Measurements from ENCODE around the gene MAST2. TPM values are rescaled to one million over a fixed set of nuclear protein-coding genes. Genes with fewer than 3 reads are reported as not detected.

The MAST2 gene
- total RNA-seq, 4 donors from 2014 or later, result 44.9 to 78.3 (median 68.5) TPM

DNA sequence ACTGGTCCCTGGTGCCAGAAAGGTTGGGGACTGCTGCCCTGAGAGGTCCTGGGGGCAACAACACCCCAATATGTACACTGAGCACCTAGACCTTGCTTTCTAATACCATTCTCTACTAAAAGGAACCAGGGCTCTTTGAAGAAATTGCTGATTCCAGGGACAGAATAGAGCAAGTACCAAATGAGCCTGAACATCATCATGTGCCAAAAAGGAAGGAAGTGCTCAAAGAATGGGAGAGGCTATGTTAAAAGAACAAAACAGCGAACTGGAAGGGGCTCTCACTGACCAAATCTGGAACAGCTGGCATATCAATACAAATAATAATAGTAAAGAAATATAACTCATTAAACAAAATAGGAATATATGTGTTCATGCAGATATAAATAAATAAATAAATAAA lies 278.2 kb downstream of the MAST2 start:
- no peak for DNase-seq (ENCODE audit: extremely low spot score)
- Histone ChIP-seq H3K36me3 (peaks cover 0 to 32% (median 3%) of the 10 kb centered on the region in 4 donors), H3K27ac (replicated peaks in 1 of 4) (no peak overlapping the region), H3K27me3 (no peaks in the 10 kb centered on the region), H3K9me3 (no peaks in the 10 kb centered on the region), H3K4me1 (peaks cover 0 to 7% (median 4%) of the 10 kb centered on the region in 4 donors), H3K4me3 (no peak overlapping the region)
- no peak for TF ChIP-seq EP300 (IDR thresholded peaks at IDR 0.05)
- TF ChIP-seq, protein P1, sequence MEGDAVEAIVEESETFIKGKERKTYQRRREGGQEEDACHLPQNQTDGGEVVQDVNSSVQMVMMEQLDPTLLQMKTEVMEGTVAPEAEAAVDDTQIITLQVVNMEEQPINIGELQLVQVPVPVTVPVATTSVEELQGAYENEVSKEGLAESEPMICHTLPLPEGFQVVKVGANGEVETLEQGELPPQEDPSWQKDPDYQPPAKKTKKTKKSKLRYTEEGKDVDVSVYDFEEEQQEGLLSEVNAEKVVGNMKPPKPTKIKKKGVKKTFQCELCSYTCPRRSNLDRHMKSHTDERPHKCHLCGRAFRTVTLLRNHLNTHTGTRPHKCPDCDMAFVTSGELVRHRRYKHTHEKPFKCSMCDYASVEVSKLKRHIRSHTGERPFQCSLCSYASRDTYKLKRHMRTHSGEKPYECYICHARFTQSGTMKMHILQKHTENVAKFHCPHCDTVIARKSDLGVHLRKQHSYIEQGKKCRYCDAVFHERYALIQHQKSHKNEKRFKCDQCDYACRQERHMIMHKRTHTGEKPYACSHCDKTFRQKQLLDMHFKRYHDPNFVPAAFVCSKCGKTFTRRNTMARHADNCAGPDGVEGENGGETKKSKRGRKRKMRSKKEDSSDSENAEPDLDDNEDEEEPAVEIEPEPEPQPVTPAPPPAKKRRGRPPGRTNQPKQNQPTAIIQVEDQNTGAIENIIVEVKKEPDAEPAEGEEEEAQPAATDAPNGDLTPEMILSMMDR (IDR thresholded peaks at IDR 0.05), result no peak
- no peak for TF ChIP-seq POLR2AphosphoS5 (IDR thresholded peaks at IDR 0.05)
- TF ChIP-seq POLR2A (IDR thresholded peaks at IDR 0.05; ENCODE audit: low read depth), result no peak
- WGBS, result 83% methylated on average over 1 of the region's 1 CpG
- intact Hi-C loops (cut with DNase I), result no loop called here

DNA sequence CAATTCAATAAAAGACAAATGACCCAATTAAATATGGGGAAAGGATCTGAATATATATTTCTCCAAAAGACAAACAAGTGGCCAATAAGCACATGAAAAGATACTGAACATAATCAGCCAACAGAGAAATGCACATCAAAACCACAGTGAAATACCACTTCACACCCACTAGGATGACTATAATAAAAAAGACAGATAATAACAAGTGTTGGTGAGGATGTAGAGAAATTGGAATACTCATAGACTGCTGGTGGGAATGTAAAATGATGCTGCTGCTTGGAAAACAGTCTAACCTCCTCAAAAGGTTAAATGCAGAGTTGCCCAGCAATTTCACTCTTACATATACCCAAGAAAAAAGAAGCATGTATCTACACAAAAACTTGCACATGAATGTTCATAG lies 280.2 kb downstream of the MAST2 start:
- TF ChIP-seq, protein P1 (IDR thresholded peaks at IDR 0.05), result no peak
- no peak for TF ChIP-seq EP300 (IDR thresholded peaks at IDR 0.05)
- TF ChIP-seq POLR2AphosphoS5 (IDR thresholded peaks at IDR 0.05), result no peak
- no peak for TF ChIP-seq POLR2A (IDR thresholded peaks at IDR 0.05; ENCODE audit: low read depth)
- Histone ChIP-seq H3K36me3 (peaks cover 0 to 20% (median 0%) of the 10 kb centered on the region in 4 donors), H3K27ac (replicated peaks in 1 of 4) (no peak overlapping the region), H3K9me3 (no peaks in the 10 kb centered on the region), H3K27me3 (no peaks in the 10 kb centered on the region), H3K4me1 (peaks cover 0 to 7% (median 4%) of the 10 kb centered on the region in 4 donors), H3K4me3 (no peak overlapping the region)
- DNase-seq (ENCODE audit: extremely low spot score), result no peak
- intact Hi-C loops (cut with DNase I), result no loop called here

DNA sequence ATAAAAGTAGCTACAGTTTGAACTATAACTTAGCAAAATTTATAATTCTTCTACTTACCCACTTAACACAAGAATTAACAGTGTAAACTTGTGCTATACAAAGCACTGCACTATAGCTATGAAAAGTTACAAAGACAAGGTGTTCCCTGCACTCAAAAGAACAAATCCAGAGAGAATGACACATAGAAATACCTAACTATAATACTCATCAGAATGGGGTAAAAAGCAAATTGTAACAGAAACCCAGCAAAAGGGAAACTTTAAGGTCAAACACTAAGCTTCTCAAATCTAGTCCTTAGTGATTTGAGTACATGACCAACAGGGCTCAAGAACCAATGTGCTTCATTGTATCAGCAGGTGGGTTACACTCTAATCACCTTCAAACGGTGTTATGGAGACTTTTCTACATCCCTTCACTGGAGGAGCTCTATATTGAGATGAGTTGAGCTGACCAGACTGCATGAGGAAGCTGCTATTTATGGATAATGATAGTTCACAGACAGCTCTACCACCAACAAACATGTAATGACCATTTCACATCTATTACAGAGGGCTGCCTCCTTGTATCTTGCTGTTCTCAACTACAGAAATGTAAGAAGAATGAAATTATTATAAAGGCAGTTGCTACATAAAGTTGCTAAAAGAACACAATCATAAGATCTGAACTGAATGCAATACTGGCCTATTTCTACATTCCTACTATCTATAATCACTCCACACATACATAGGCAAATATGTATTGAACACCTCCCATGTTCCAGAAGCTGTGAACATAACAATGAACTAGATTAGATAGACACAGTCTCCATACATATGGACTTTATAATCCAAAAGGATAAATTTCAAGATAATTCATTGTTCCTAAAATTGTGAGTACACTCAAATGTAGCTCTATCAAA lies 281.4 kb downstream of the MAST2 start:
- 80% methylated on average over 1 of the region's 1 CpG for WGBS
- H3K27me3 ChIP-seq, result no peaks in the 10 kb centered on the region
- intact Hi-C loops (cut with DNase I), result no loop called here
- peaks cover 0 to 7% (median 4%) of the 10 kb centered on the region in 4 donors for H3K4me1 ChIP-seq
- H3K36me3 ChIP-seq, result peaks cover 0 to 10% (median 0%) of the 10 kb centered on the region in 4 donors
- no peak for TF ChIP-seq POLR2AphosphoS5 (IDR thresholded peaks at IDR 0.05)
- TF ChIP-seq, protein P1 (IDR thresholded peaks at IDR 0.05), result no peak
- no peak overlapping the region for H3K27ac ChIP-seq (replicated peaks in 1 of 4)
- no peak for DNase-seq (ENCODE audit: extremely low spot score)
- H3K4me3 ChIP-seq, result no peak overlapping the region
- no peaks in the 10 kb centered on the region for H3K9me3 ChIP-seq

Other genes with a start within 250 kb of the MAST2 start
- gene NASP, start 219.6 kb upstream of the MAST2 start, total RNA-seq, result 10 to 100 TPM; 51.4 to 60.6 (median 53.5) TPM
- 1 to 10 TPM in 1 of 4 donors, under 1 TPM in 3; 0.66 to 1.0 (median 0.90) TPM for gene CCDC17, start 179.6 kb upstream of the MAST2 start, total RNA-seq
- 100 to 1,000 TPM in 2 of 4 donors, 10 to 100 TPM in 2; 87.6 to 110 (median 98.7) TPM for gene GPBP1L1, start 117.1 kb upstream of the MAST2 start, total RNA-seq
- gene TMEM69, start 115.4 kb upstream of the MAST2 start, total RNA-seq, result 10 to 100 TPM; 18.9 to 22.5 (median 19.9) TPM
- 10 to 100 TPM in 2 of 4 donors, 1 to 10 TPM in 2; 6.0 to 14.1 (median 10.7) TPM for gene IPP, start 53.0 kb upstream of the MAST2 start, total RNA-seq

All from esophagus muscularis mucosa (tissue), 4 donors.